DMS53 (cell line): ENCODE results near the gene USP12.
"Not testable (repeated sequence)": the region's sequence is repeated elsewhere in the genome, so short reads cannot be mapped to it uniquely, and the experiment has no call there.

Experiments used
- DNase-seq: peaks from one replicate; lab custom pipeline; 2025; lab: John Stamatoyannopoulos, UW

The USP12 gene

DNA sequence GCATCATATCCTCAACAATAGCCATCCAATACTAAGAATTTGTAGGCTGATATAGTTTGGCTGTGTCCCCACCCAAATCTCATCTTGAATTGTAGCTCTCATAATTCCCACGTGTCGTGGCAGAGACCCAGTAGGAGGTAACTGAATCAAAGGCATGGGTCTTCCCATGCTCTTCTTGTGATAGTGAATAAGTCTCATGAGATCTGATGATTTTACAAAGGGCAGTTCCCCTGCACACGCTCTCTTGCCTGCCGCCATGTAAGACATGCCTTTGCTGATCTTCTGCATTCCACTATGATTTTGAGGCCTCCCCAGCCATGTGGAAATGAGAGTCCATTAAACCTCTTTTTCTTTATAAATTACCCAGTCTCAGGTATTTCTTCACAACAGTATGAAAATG, 48.2 kb downstream of the USP12 start:
- not testable (repeated sequence) for DNase-seq

DNA sequence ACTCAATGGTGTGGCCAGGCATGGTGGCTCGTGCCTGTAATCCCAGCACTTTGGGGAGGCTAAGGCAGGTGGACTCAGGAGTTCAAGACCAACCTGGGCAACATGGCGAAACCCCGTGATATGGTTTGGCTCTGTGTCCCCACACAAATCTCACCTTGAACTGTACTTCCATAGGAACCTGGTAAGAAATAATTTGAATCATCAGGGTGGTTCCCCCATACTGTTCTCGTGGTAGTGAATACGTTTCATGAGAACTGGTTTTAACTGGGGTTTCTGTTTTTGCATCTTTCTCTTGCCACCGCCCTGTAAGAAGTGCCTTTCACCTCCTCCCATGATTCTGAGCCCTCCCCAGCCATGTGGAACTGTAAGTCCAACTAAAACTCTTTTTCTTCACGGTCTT, 49.6 kb downstream of the USP12 start:
- no peak for DNase-seq

DNA sequence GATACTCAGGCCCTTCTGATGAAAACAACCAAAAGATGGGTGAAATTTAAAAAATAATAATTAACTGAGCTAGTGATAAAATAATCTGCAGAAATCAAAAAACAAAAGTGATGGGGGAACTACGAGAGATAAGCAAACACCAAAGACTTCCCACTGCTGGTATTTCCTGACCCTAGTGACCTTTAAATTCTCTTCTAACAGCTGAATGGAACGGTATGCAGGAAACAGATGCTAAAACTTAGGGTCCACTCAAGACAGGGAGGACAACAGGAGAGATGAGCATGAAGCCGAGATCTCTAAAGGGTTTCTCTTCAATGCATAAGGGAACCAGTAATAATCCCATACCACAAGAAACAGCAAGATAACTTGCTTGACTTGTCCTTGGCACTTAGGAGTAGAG, 50.8 kb downstream of the USP12 start:
- DNase-seq: no peak

DNA sequence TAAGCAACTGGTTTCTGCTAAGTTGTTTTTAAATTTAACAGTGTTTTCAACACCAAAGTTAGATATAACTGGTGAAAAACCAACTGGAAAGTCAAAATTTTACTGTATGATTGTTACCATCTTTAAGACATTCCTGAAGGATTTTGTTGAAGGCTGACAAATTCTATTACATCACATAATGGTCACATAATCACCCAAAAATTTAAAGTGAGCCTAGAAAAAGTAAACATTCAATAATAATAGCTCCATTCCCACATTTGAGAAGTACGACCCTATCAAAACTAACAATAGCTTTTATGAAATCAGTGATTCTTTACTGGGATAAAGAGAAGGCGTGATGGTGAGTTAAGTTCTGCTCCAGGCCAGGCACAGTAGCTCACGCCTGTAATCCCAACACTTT, 51.6 kb downstream of the USP12 start:
- DNase-seq: no peak

DNA sequence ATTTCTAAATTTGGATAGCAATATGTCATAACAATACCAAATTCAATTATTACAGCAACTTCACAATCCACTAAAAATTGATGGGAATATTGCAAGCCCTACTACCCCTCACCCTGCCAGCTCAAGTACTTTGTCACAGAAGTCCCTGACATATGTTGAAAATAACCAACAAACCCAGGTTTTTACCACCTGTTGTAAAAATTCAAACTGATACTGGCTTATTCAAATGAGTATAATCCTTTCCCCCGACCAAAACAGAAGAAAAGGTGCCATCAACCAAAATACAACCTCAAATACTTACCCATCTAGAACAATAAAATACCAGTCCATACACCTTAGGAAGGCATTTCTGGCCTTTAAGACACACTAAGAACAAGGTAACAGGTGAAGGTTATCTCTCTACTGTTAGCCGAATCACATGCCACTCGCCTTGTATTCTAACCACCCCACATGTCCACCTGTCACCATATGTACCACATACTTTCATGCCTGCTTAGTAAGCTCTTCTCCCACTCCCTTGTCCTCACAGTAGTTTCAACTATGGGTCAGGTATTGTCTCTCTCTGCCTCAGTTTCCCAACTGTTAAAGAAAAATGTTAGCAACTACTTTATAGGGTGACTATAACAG, 53.1 kb downstream of the USP12 start:
- peak; percentile 10 for DNase-seq

DNA sequence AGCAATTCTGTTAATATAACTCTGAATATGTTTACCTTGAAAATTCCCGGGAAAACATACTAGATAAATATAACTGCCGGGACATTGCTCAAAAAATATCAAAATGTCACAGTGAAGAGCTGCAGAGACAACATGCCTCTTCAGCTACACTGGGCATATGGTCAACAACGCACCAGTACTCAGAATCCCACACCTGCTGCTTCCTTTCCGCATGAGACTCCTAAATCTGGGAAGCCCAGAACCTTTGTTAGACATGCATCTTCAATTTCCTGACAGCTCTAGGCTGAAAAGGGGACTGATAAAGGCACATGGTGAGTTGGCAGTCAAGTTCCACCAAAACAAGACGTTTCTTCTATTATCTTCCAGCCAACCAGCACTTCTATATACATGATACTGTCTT, 53.7 kb downstream of the USP12 start:
- peak; percentile 65 for DNase-seq

DNA sequence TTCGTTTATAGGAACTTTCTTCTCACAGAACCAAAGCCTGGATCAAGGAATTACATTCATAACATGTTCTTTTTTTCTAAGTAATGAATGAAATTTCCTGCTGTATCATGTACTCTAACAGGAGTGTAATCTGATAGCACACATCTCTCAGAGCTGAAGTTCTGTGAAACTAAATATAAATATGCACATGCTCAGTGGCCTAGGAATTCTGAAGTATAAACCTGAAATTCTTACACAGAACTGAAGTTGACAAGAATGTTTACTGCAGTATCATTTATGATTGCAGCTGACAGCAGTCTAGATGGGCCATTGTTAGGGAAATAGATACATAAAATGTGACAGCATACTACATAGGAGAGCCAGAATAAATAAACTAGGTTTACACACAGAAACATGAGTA, 54.5 kb downstream of the USP12 start:
- peak; percentile 48 for DNase-seq

DNA sequence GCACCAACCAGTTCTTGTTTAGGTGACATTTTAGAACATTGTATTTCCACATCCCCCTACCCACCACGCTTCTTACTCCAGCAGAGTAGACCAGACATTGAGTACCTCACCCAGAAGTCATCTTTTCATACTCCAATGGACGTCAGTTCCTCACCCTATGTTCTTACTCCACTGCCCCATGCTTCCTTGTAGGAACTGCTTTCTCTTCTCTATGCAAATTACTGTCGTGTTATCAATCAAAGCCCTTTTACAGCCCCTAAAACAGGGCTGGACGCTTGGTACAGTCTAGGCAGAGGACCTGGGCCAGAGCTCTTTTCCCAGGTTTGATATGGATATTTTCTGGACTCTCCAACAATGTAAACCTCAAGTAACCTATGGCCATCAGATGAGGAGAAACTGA, 58.2 kb downstream of the USP12 start:
- no peak for DNase-seq

DNA sequence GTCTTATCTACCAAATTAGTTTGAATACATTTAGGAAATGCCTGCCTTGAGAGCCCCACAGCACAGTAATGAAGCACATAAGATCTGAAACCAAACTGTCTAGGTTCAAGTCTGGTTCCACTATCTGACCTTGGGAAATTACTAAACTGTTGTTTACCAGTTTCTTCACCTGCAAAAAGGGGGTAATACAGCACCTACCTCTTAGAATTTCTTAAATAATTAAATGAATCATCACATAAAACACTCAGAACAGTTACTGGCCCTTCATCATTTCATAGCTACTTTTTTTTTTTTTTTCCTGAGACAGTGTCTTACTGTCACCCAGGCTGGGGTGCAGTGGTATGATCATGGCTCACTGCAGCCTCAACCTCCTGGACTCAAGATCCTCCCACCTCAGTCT, 59.6 kb downstream of the USP12 start:
- no peak for DNase-seq

DNA sequence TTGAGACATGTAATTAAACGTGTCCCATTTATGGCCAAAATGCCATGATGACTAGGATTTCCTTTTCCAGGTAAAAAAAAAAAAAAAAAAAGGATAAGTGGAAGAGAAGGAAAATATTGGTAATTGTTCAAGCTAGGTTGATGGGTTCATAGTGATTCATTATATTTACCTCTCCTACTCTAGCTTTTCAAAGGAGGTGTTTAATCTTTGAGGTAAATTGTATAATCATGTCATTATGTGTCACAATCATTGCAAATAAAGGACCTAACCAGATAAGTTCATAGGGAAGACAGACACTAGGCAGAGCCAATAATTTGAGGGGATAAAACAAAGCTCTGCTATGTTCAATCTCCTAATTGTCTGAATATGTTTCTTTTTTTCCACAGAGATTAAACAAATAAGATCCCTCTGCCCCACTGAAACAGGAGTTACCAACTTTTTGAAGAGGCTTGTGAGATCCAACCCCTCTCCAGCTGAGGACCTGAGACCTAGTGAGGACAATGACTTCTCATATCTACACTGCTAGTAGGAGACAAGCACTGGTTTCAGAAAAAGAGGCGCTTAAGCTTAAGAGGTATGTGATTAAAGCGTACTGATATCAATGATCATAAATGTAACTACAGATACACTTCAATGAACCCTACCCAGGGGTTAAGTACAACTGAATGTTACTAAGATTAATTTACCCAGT, 61.4 kb downstream of the USP12 start:
- DNase-seq: peak; percentile 59

DNA sequence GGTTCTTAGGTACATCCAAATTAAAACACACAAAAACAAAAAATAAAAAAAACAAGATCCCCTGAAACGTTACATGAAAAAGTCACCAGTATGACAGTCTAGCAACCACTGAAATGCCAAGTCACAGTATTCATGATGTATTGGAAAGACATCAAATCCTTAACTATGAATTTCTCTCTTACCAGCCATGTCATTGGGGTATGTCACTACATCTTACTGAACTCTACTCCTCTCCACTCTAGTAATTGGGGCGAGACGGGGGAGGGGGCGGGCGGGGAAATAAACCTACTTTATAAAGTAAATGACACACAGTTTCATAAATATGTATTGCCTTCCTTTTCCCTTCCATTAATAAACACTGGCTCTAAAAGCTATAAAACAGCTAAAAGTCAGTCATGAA, 65.5 kb downstream of the USP12 start:
- no peak for DNase-seq

DNA sequence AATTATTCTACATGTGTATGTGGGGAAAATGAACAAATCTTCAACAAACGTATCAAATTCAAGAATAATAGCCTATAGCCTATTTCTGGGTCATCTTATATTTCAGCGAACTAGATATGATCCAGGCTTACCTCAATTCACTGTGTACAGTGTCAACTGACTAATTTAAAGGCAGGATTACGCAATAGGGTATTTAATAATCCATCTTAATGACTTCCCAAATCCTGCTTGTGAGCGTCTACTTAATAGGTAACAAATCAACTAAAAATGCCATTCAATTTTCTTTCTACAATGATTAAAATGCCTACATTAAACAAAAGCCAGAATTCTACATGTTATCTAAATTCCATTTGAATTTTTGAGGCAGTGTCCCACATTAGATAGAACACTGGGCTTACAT, 67.0 kb downstream of the USP12 start:
- DNase-seq: no peak

DNA sequence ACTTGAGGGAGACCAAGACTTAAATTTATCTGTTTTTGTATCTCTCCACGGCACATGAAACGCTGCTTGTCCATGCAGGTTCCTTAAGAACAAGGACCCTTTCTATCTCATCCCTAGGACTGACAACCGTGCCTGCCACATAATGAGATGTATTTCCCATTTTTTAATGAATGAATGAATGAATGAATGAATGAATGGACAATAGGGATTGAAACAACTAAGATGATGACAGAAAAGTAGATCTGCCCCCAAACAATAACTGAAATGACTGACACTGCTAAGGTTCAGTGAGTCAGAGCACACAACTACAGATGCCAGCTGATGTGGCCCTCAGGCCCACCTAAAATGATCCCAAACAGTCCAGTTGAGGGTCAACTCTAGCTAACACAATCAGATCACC, 69.8 kb downstream of the USP12 start:
- DNase-seq: no peak

DNA sequence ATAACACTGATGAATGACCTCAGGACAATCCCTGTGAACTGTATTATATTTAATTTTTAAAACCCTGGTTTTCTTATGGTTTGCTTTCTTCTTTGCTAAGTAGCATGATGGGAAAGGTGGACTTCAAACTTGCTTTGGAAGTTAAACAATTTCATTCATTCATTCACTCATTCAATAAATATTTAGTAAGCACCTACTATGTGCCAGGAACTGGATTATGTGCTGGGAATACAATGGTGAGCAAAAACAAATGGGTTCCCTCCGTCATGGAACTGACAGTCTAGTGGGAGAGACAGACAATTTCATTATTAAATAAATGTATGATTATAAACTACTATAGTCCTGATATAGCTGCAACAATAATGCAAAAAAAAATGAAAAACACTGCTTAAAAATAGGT, 70.3 kb downstream of the USP12 start:
- DNase-seq: no peak

DNA sequence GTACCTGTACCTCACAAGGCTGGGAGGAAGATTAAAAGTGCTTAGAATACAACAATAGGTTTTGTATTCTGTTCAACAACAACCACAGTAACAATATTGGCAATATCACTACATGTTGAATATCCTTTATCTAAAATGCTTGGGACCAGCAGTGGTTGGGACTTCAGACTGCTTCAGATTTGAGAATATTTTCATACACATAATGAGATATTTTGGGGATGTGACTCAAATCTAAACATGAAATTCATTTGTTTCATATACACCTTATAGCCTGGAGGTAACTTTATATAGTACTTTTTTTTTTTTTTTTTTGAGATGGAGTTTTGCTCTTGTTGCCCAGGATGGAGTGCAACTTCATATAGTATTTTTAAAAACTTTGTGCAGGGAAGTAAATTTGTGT, 73.9 kb downstream of the USP12 start:
- no peak for DNase-seq

DNA sequence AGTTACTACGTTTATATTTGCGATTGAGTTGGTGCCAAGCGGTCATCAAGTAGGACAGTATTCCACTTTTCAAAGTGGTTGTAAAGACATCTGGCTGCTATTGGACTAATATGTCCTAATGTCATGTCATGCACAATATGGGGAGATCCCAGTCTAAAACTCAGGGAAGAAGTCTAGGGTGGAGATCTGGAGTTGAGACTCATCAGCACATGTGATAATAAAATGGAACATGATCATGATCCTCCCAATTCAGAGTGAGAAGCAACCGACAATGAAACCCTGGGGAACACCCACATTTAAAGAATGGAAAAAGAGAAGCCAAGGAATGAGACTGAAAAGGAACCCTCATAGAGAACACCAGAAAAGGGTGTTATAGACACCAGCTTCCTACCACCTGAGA, 80.2 kb downstream of the USP12 start:
- DNase-seq: no peak

DNA sequence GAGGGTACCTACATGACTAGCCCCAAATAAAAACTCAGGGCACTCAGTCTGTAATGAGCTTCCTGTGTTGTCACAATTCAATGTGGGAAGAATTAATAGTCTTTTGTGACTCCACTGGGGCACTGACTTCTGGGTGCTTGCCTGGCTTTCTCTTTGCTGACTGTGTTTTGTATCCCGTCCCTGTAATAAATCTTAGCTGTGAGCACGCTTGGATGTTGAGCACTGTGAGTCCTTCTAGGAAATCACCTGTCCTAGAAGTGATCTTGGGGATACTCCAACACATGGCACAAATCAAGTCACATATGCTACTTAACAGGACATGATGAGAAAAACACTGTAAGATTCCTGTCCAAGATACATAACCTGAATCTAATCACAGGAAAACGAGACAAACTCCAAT, 83.0 kb downstream of the USP12 start:
- no peak for DNase-seq

DNA sequence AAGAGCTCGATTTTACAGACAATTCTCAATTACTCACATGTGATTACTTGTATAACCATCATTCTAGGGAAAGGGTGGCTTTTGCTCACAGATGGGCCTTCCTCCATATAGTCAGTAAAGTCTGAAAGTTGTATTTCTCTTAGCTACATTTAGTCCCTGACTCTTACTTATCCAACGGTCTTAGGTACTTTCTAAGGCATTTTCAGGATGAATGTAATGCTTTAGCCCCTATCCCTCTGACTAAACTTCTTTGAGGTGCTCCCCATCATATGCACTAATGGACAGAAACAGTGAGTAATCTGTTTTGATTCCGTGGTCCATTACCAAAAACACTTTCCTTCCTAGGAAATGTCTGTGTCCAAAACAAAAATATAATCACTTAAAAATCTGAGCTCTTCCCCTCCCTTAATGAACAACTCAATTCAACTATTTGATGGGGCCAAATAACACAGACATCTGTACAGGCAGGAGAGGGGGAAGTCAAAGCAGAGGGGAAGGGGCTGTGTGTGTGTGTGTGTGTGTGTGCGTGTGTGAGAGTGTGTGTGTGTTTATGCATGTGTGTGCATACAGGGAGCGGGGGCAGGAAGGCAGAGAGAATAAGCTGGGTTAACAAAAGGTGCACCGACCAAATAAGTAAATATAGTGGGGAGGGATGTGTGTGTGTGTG, 84.9 kb downstream of the USP12 start:
- DNase-seq: no peak

DNA sequence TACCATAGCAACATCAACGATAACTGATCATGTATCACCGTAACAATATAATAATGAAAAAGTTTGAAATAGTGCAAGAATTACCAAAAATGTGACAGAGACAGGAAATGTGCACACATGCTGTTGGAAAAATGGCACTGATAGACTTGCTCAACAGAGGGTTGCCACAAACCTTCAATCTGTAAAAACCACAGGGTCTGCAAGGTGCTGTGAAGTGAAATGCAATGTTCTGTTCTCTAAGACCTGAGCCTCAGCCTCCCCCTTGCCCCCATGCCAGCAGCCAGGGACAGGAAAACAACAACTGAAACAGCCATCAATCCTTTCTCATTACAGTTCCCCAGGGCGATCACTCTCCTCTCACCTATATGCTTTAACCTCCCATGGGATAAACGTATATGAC, 88.4 kb downstream of the USP12 start:
- no peak for DNase-seq

DNA sequence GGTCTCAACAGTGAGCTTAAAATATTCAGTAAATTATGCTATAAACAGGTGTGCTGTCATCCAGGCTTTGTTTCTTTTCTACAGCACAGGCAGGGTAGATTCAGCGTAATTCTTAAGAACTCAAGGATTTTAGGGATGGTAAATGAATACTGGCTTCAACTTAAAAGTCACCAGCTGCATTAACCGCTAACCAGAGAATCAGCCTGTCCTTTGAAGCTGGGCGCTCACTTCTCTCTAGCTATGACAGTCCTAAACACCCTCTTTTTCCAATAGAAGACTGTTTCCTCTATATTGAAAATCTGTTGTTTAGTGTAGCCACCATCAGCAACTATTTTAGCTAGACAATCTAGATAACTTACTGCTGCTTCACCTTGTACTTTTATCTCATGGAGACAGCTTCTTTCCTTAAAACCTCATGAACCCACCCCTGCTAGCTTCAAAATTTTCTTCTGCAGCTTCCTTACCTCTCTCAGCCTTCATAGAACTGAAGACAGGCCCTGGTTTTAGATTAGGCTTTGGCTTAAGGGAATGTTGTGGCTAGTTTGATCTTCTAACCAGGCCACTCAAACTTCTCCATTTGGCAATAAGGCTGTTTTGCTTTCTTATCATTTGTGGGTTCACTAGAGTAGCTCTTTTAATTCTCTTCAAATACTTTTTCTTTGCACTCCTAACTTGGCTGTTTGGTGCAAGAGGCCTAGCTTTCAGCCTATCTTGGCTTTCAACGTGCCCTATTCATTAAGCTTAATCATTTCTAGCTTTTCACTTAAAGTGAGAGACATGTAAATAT, 89.5 kb downstream of the USP12 start:
- DNase-seq: no peak

DNA sequence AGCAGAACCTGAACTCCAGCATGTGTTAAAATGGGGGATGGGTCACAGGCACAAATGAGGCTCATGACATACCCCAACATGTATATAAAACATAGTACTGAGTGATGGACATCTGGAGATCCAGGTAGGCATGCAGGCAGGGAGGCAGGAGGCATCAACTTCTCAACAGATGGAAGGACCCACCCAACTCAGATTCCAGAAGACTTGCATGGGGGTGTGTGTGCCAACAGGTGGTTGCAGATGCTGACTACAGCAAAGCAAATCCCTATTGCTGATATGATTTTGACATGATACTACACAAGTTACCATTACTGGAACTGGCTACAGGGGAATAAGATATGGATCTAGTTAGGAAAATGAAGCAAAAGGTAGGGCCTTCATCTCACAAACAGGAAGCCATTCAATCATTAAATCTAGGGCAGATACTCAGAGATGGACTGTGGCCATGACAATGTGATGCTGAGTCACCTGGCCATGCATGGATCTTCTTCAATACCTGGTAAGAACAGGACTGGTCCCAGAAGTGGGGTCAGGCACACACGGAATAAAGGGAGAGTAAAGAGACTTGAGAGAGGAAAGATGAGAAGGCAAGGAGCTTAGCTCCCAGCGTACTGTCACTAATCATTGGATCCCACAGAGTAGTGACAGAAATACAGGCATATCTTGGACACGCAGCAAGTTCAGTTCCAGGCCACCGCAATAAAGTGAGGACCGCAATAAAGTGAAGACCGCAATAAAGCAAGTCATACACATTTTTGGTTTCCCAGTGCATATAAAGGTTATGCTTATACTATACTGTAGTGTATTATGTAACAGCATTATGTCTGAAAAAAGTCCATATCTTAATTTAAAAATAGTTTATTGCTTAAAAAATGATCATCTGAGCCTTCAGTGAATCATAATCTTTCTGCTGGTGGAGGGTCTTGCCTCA, 91.3 kb downstream of the USP12 start:
- DNase-seq: peak; percentile 29
